Natural killer cell (primary cell): Measurements from ENCODE around the gene CLVS2. TPM values are rescaled to one million over a fixed set of nuclear protein-coding genes. Genes with fewer than 3 reads are reported as not detected.

Experiments used
- ATAC-seq, 3 donors: fragments of 150-1000 bp in 2 of 3; fragments of 200-7000 bp in 1 of 3; cut with Tn5 transposase; 1 replicate in 1 of 3; 2 replicates in 2 of 3; pipeline ENCODE4 v1.10.0; 2021; ENCODE audit warnings: mild to moderate bottlenecking in 2 of 3, moderate library complexity in 2 of 3
- DNase-seq, 2 donors: peaks; one replicate each; pipeline versions ENCODE4 v3.0.0 to v3.0.0-alpha.2; 2013 to 2021; ENCODE audit warnings: mixed read lengths in 1 of 2
- H3K27ac ChIP-seq: one replicate; pipeline ENCODE4 v1.5.1; 2013; ENCODE audit warnings: mild to moderate bottlenecking, low read length
- H3K27me3 ChIP-seq: one replicate; pipeline ENCODE4 v1.6.1; 2013; ENCODE audit warnings: low read length; ENCODE audit not compliant: control insufficient read depth, insufficient read depth
- H3K36me3 ChIP-seq: one replicate; pipeline ENCODE4 v1.6.1; 2013; ENCODE audit warnings: low read length; ENCODE audit not compliant: control insufficient read depth, insufficient read depth
- H3K4me1 ChIP-seq: one replicate; pipeline ENCODE4 v1.6.1; 2013; ENCODE audit warnings: low read length; ENCODE audit not compliant: control insufficient read depth, insufficient read depth
- H3K4me3 ChIP-seq: one replicate; pipeline ENCODE4 v1.5.1; 2013; ENCODE audit warnings: low read length
- H3K9me3 ChIP-seq: one replicate; pipeline ENCODE4 v1.6.1; 2013; ENCODE audit warnings: low read length; ENCODE audit not compliant: control insufficient read depth, insufficient read depth
- H3K27ac Mint-ChIP-seq, 2 donors: one replicate each; pipeline ENCODE4 v1.8.0; 2022; ENCODE audit warnings: mild to moderate bottlenecking in 2 of 2, mixed read lengths in 2 of 2, moderate library complexity in 1 of 2
- H3K27me3 Mint-ChIP-seq, 2 donors: one replicate each; pipeline ENCODE4 v1.8.0; 2022; ENCODE audit warnings: low read depth in 2 of 2, mixed read lengths in 2 of 2
- H3K36me3 Mint-ChIP-seq: one replicate; pipeline ENCODE4 v1.8.0; 2022; ENCODE audit warnings: mixed read lengths
- H3K4me1 Mint-ChIP-seq, 2 donors: one replicate each; pipeline ENCODE4 v1.8.0; 2022; ENCODE audit warnings: mixed read lengths in 2 of 2
- H3K4me3 Mint-ChIP-seq: one replicate; pipeline ENCODE4 v1.8.0; 2022; ENCODE audit warnings: mild to moderate bottlenecking, moderate library complexity, mixed read lengths
- H3K9me3 Mint-ChIP-seq, 2 donors: one replicate each; pipeline ENCODE4 v1.8.0; 2022; ENCODE audit warnings: mixed read lengths in 2 of 2
- CTCF ChIP-seq: fragments of 200-600 bp; IDR thresholded peaks from one replicate; pipeline ENCODE4 v1.8.0; 2022; ENCODE audit warnings: antibody characterized with exemption
- WGBS: methylation state at CpG from one replicate; pipeline ENCODE4 v1.1.7; 2013; ENCODE audit warnings: missing lambda C conversion rate; ENCODE audit not compliant: insufficient coverage; 5-methylcytosine and 5-hydroxymethylcytosine counted together
- intact Hi-C: fragments of 100-400 bp; cut with micrococcal nuclease; formaldehyde crosslinking; loops from one replicate; pipeline ENCODE4 v1.14.2; 2022
- total RNA-seq, 4 donors: library from RNA; stranded (reverse); fragments of 120-200 nt in 1 of 4; gene quantifications; one replicate each; pipeline versions ENCODE4 v1.2.3 to v1.2.4, GENCODE V29; 2013 to 2022

The CLVS2 gene
- total RNA-seq, 3 donors from 2014 or later (not counting 1 experiment from before 2014, with no cell fraction given), result not detected

- H3K4me1 ChIP-seq, result no peaks in the 10 kb centered on the region
- no peak for TF ChIP-seq CTCF
- WGBS, result 90% methylated on average over 3 of the region's 5 CpGs
- Mint-ChIP-seq H3K9me3 (peaks cover 6 to 12% of the 10 kb centered on the region in 2 donors), H3K4me1 (no peaks in the 10 kb centered on the region), H3K27me3 (no peaks in the 10 kb centered on the region), H3K27ac (no peak overlapping the region), H3K36me3 (no peaks in the 10 kb centered on the region), H3K4me3 (no peak overlapping the region)
- ATAC-seq (no peak), DNase-seq (no peak)
- intact Hi-C loops, result no loop called here
- no peaks in the 10 kb centered on the region for H3K36me3 ChIP-seq
- H3K27ac ChIP-seq, result no peak overlapping the region
- H3K4me3 ChIP-seq, result no peak overlapping the region
- H3K9me3 ChIP-seq, result no peaks in the 10 kb centered on the region
- no peaks in the 10 kb centered on the region for H3K27me3 ChIP-seq
Observed at GRCh38 chr6:123085403-123085802, 89.4 kb downstream of the CLVS2 start.

GRCh38 chr6:123089226-123089625, 93.2 kb downstream of the CLVS2 start:
- Mint-ChIP-seq H3K9me3 (peaks cover 2 to 10% of the 10 kb centered on the region in 2 donors), H3K36me3 (no peaks in the 10 kb centered on the region), H3K27me3 (no peaks in the 10 kb centered on the region), H3K27ac (no peak overlapping the region), H3K4me3 (no peak overlapping the region), H3K4me1 (no peaks in the 10 kb centered on the region)
- H3K9me3 ChIP-seq, result peaks cover 4% of the 10 kb centered on the region
- no peak for DNase-seq
- TF ChIP-seq CTCF, result no peak
- no peaks in the 10 kb centered on the region for H3K27me3 ChIP-seq
- no peak for ATAC-seq
- no peaks in the 10 kb centered on the region for H3K4me1 ChIP-seq
- WGBS, result 76% methylated on average over 1 of the region's 1 CpG
- no peak overlapping the region for H3K27ac ChIP-seq
- H3K36me3 ChIP-seq, result no peaks in the 10 kb centered on the region
- no peak overlapping the region for H3K4me3 ChIP-seq
- intact Hi-C loops, result no loop called here

- Mint-ChIP-seq H3K27ac (no peak overlapping the region), H3K9me3 (peaks cover 0 to 9% of the 10 kb centered on the region in 2 donors), H3K36me3 (no peaks in the 10 kb centered on the region), H3K4me1 (no peaks in the 10 kb centered on the region), H3K27me3 (no peaks in the 10 kb centered on the region), H3K4me3 (no peak overlapping the region)
- Histone ChIP-seq H3K4me3 (no peak overlapping the region), H3K4me1 (no peaks in the 10 kb centered on the region), H3K27ac (no peak overlapping the region), H3K36me3 (no peaks in the 10 kb centered on the region), H3K9me3 (peaks cover 4% of the 10 kb centered on the region), H3K27me3 (no peaks in the 10 kb centered on the region)
- DNase-seq (no peak), ATAC-seq (no peak)
- WGBS, result 91% methylated on average over 2 of the region's 2 CpGs
- intact Hi-C loops, result no loop called here
- no peak for TF ChIP-seq CTCF
Observed at GRCh38 chr6:123091091-123091895, 95.3 kb downstream of the CLVS2 start.

- no peak for TF ChIP-seq CTCF
- intact Hi-C loops, result no loop called here
- H3K4me1 ChIP-seq, result no peaks in the 10 kb centered on the region
- no peaks in the 10 kb centered on the region for H3K36me3 ChIP-seq
- no peaks in the 10 kb centered on the region for H3K27me3 Mint-ChIP-seq
- H3K9me3 Mint-ChIP-seq, result peaks cover 0 to 11% of the 10 kb centered on the region in 2 donors
- no peak overlapping the region for H3K27ac ChIP-seq
- H3K4me1 Mint-ChIP-seq, result no peaks in the 10 kb centered on the region
- DNase-seq (no peak), ATAC-seq (no peak)
- peaks cover 4% of the 10 kb centered on the region for H3K9me3 ChIP-seq
- no peaks in the 10 kb centered on the region for H3K27me3 ChIP-seq
- H3K27ac Mint-ChIP-seq, result no peak overlapping the region
- no peaks in the 10 kb centered on the region for H3K36me3 Mint-ChIP-seq
- no peak overlapping the region for H3K4me3 ChIP-seq
- no peak overlapping the region for H3K4me3 Mint-ChIP-seq
Observed at GRCh38 chr6:123091896-123092271, 95.8 kb downstream of the CLVS2 start.
